HepG2 (cell line): Measurements from ENCODE around the gene CBX6. TPM values are rescaled to one million over a fixed set of nuclear protein-coding genes. Genes with fewer than 3 reads are reported as not detected.
A peak's percentile ranks its signal among the peaks of the same experiment; 100 is the strongest.

ENCODE experiments used
- ATF1 ChIP-seq: IDR thresholded peaks from 2 replicates; pipeline ENCODE4 v1.6.1; 2016; ENCODE audit warnings: mild to moderate bottlenecking, control low read depth
- CBX2 ChIP-seq, 2 experiments: fragments of 200-600 bp in 1 of 2; sonication (generic); formaldehyde crosslinking in 1 of 2; IDR thresholded peaks; 2 replicates each; pipeline versions ENCODE4 v1.7.0 to v1.8.1; 2018 to 2022; ENCODE audit warnings: low read depth in 2 of 2, low read length in 1 of 2, mild to moderate bottlenecking in 1 of 2, missing genetic modification reagents in 1 of 2
- CREBL2 ChIP-seq: sonication (generic); formaldehyde crosslinking; IDR thresholded peaks from 2 replicates; pipeline ENCODE4 v1.8.1; 2023; ENCODE audit warnings: missing genetic modification reagents, mild to moderate bottlenecking, borderline replicate concordance
- CTCF ChIP-seq: sonication (generic); formaldehyde crosslinking; IDR thresholded peaks from 2 replicates; pipeline ENCODE4 v1.5.0; 2020; ENCODE audit warnings: mild to moderate bottlenecking, missing genetic modification reagents, moderate library complexity
- ERF ChIP-seq: IDR thresholded peaks from 2 replicates; pipeline ENCODE4 v1.6.1; 2018; ENCODE audit warnings: missing biosample characterization, missing genetic modification reagents
- EZH2 ChIP-seq: conservative IDR thresholded peaks from 2 replicates; pipeline ENCODE4 v1.6.1; 2012; ENCODE audit warnings: mild to moderate bottlenecking, low read depth, low read length, moderate library complexity
- FUBP1 ChIP-seq: sonication (generic); formaldehyde crosslinking; IDR thresholded peaks from 2 replicates; pipeline ENCODE4 v1.5.1; 2020; ENCODE audit warnings: missing genetic modification reagents, mild to moderate bottlenecking, borderline replicate concordance
- HMG20A ChIP-seq: IDR thresholded peaks from 2 replicates; pipeline ENCODE4 v1.6.1; 2016; ENCODE audit warnings: borderline replicate concordance
- KDM2A ChIP-seq: sonication (generic); formaldehyde crosslinking; IDR thresholded peaks from 2 replicates; pipeline ENCODE4 v1.4.0; 2020; ENCODE audit warnings: low read depth, missing genetic modification reagents, borderline replicate concordance
- MIER2 ChIP-seq: IDR thresholded peaks from 2 replicates; pipeline ENCODE4 v1.6.1; 2016; ENCODE audit warnings: missing biosample characterization, missing genetic modification reagents
- NBN ChIP-seq: fragments of 450-650 bp; conservative IDR thresholded peaks from 2 replicates; pipeline ENCODE4 v1.6.1; 2017
- POLR2G ChIP-seq: fragments of 200-400 bp; formaldehyde crosslinking; IDR thresholded peaks from 2 replicates; pipeline ENCODE4 v1.6.1; 2018; ENCODE audit warnings: mild to moderate bottlenecking, low read depth, low read length, moderate library complexity
- SATB2 ChIP-seq: sonication (generic); formaldehyde crosslinking; IDR thresholded peaks from 2 replicates; pipeline ENCODE4 v1.5.0; 2020; ENCODE audit warnings: missing genetic modification reagents
- SKI ChIP-seq: fragments of 450-650 bp; IDR thresholded peaks from one replicate; pipeline ENCODE4 v1.6.1; 2018; ENCODE audit warnings: mild to moderate bottlenecking; ENCODE audit not compliant: partially characterized antibody
- SMARCE1 ChIP-seq: fragments of 450-650 bp; IDR thresholded peaks from 2 replicates; pipeline ENCODE4 v1.6.1; 2017; ENCODE audit warnings: borderline replicate concordance
- SMYD3 ChIP-seq: sonication (generic); formaldehyde crosslinking; IDR thresholded peaks from 2 replicates; pipeline ENCODE4 v1.8.1; 2023; ENCODE audit warnings: mild to moderate bottlenecking, missing genetic modification reagents
- SPEN ChIP-seq: sonication (generic); formaldehyde crosslinking; IDR thresholded peaks from 2 replicates; pipeline ENCODE4 v1.5.1; 2020; ENCODE audit warnings: low read depth, mild to moderate bottlenecking, missing genetic modification reagents
- THAP9 ChIP-seq: sonication (generic); formaldehyde crosslinking; IDR thresholded peaks from 2 replicates; pipeline ENCODE4; 2020; ENCODE audit warnings: missing genetic modification reagents, mild to moderate bottlenecking, borderline replicate concordance
- ZKSCAN1 ChIP-seq: fragments of 150-350 bp; IDR thresholded peaks from 2 replicates; pipeline ENCODE4 v1.6.1; 2014; ENCODE audit warnings: low read length
- ZNF138 ChIP-seq: sonication (generic); formaldehyde crosslinking; IDR thresholded peaks from 2 replicates; pipeline ENCODE4 v1.5.0; 2020; ENCODE audit warnings: mild to moderate bottlenecking, low read depth, missing genetic modification reagents
- ZNF160 ChIP-seq: sonication (generic); formaldehyde crosslinking; IDR thresholded peaks from 2 replicates; pipeline ENCODE4 v1.8.0; 2022; ENCODE audit warnings: mild to moderate bottlenecking, inconsistent platforms, missing genetic modification reagents
- ZNF234 ChIP-seq: sonication (generic); formaldehyde crosslinking; conservative IDR thresholded peaks from 2 replicates; pipeline ENCODE4 v1.5.1; 2020; ENCODE audit warnings: mild to moderate bottlenecking, missing genetic modification reagents
- ZNF263 ChIP-seq: sonication (generic); formaldehyde crosslinking; IDR thresholded peaks from 2 replicates; pipeline ENCODE4 v1.4.0; 2020; ENCODE audit warnings: missing genetic modification reagents
- ZNF530 ChIP-seq: sonication (generic); formaldehyde crosslinking; IDR thresholded peaks from 2 replicates; pipeline ENCODE4 v1.5.0; 2020; ENCODE audit warnings: low read depth, mild to moderate bottlenecking, missing genetic modification reagents
- ZNF629 ChIP-seq: sonication (generic); formaldehyde crosslinking; conservative IDR thresholded peaks from 2 replicates; pipeline ENCODE4 v1.5.0; 2020; ENCODE audit warnings: missing genetic modification reagents
- ZNF768 ChIP-seq: sonication (generic); formaldehyde crosslinking; IDR thresholded peaks from 2 replicates; pipeline ENCODE4 v1.4.0; 2020; ENCODE audit warnings: missing genetic modification reagents
- polyA plus RNA-seq, 8 experiments: library from polyadenylated mRNA; depleted of rRNA in 3 of 8; stranded (reverse) in 7 of 8; unstranded in 1 of 8; fragments of >200 nt; fragmentation: Illumina TruSeq in 4 of 8; extraction: Trizol in 4 of 8; gene quantifications; 2 replicates each; pipeline versions ENCODE4 v1.2.1 to v1.2.3, GENCODE V29; 2011 to 2016; ENCODE audit warnings: low read depth in 4 of 8, missing spikeins in 1 of 8, mixed read lengths in 1 of 8; ENCODE audit not compliant: insufficient read depth in 1 of 8
- total RNA-seq, 5 experiments: library from RNA; depleted of rRNA; stranded (reverse); fragments of >200 nt; fragmentation: Illumina TruSeq; extraction: Trizol; gene quantifications; 2 replicates each; pipeline ENCODE4 v1.2.3, GENCODE V29; 2016; ENCODE audit warnings: low read depth in 1 of 5

The CBX6 gene
- total and polyA plus RNA-seq, 2 of the 13 experiments (the other 11 are each of a cell fraction or from before 2014, with no cell fraction given), result 1.7 to 6.5 TPM

- no peak for TF ChIP-seq FUBP1 (CRISPR knock-in tag)
- no peak for TF ChIP-seq ATF1 (CRISPR knock-in tag)
- TF ChIP-seq ZNF530, result no peak
- TF ChIP-seq SMARCE1, result no peak
- TF ChIP-seq ZKSCAN1, result no peak
- peak; percentile 71; the same call in 1 of the 2 replicates for TF ChIP-seq KDM2A (CRISPR knock-in tag)
- TF ChIP-seq ZNF768 (CRISPR knock-in tag), result no peak
- TF ChIP-seq ERF (CRISPR knock-in tag), result no peak; the same call in 1 of the 2 replicates
- TF ChIP-seq ZNF160 (CRISPR knock-in tag), result no peak
- no peak for TF ChIP-seq SMYD3 (CRISPR knock-in tag)
- TF ChIP-seq ZNF234, result no peak
- TF ChIP-seq ZNF138 (CRISPR knock-in tag), result no peak
- TF ChIP-seq SATB2, result no peak
- no peak for TF ChIP-seq SKI
- no peak for TF ChIP-seq EZH2
- TF ChIP-seq NBN, result no peak
- TF ChIP-seq CTCF, result peak; percentile 90
- TF ChIP-seq ZNF629 (CRISPR knock-in tag), result no peak
- no peak for TF ChIP-seq HMG20A (CRISPR knock-in tag)
- TF ChIP-seq CREBL2 (CRISPR knock-in tag), result no peak
- TF ChIP-seq POLR2G, result no peak
- TF ChIP-seq MIER2, result 0 out of 2 replicates have a peak, but pooled peaks have one; percentile 15
- TF ChIP-seq SPEN (CRISPR knock-in tag), result no peak
- TF ChIP-seq THAP9 (CRISPR knock-in tag), result no peak
- TF ChIP-seq ZNF263 (CRISPR knock-in tag), result peak; percentile 91
- TF ChIP-seq CBX2 (IDR thresholded peaks at IDR 0.05; ENCODE audit: low read depth, low read length), result no peak
- no peak for TF ChIP-seq CBX2 (CRISPR knock-in tag; IDR thresholded peaks at IDR 0.05; ENCODE audit: low read depth)
Measured at GRCh38 chr22:38868886-38869381, 3.1 kb downstream of the CBX6 start (continued).
